Activated CD4-positive, alpha-beta T cell treated with anti-CD3 and anti-CD28 coated beads, Interleukin-2, amount 50 U/mL, for 1 hour (primary cell): ENCODE measurements around the gene BHLHE40.
A peak's percentile ranks its signal among the peaks of the same experiment; 100 is the strongest.
"Not testable (repeated sequence)": the region's sequence is repeated elsewhere in the genome, so short reads cannot be mapped to it uniquely, and the experiment has no call there.

ENCODE experiments used
- DNase-seq: peaks from one replicate; pipeline ENCODE4 v3.0.0-alpha.2; 2020

BHLHE40 gene

DNA sequence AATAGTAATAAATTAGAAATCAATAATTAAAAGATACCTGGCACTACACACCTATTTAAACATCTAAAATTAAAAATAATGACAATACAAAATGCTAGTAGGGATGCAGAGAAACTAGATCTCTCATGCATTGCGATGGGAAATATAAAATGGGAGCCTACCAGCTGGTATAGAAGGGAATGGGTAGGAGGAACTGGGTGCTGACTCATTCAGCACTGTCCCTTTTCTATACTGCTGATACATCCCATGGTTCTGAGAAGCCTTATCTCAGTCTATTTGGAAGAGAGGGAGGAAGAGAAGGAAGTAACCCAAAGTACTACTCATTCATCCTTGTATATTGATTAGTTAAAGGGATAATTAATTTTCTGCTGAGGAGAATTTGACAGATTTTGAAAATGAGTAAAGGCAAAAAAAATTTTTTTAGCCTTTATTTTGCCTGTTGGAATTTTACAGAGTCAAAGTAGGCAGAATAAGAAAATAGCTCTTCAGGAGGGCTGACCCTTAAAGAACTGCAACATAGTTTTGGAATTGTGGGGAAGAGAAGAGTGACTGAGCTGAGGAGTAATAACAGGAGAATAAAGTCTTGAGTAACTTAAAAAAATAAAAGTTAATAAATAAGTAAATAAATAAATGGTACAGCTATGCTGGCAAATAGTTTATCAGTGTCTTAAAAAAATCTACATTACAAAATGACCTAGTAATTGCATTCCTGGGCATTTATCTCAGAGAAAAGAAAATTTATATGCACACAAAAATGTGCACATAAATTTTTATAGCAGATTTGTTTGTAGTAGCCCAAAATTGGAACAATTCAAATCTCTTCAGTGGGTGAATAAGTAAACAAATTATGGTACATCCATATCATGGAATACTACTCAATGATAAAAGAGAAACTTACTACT lies 15.3 kb upstream of the BHLHE40 start:
- no peak for DNase-seq

DNA sequence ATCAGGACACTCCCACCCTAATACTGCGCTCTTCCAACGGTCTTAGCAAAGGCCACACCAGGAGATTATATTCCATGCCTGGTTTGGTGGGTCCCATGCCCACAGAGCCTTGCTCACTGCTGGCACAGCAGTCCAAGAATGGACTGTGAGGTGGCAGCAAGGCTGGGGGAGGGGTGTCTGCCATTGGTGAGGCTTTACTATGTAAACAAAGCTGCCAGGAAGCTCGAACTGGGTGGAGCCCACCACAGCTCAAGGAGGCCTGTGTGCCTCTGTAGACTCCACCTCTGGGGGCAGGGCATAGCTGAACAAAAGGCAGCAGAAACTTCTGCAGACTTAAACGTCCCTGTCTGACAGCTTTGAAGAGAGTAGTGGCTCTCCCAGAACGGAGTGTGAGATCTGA lies 13.2 kb upstream of the BHLHE40 start:
- not testable (repeated sequence) for DNase-seq

- not testable (repeated sequence) for DNase-seq
Observed at GRCh38 chr3:4967683-4968082, 11.6 kb upstream of the BHLHE40 start.

DNA sequence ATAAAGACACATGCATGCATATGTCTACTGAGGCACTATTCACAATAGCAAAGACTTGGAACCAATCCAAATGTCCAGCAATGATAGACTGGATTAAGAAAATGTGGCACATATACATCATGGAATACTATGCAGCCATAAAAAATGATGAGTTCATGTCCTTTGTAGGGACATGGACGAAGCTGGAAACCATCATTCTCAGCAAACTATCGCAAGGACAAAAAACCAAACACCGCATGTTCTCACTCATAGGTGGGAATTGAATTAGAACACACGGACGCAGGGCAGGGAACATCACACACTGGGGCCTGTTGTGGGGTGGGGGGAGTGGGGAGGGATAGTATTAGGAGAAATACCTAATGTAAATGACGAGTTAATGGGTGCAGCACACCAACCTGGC lies 7.8 kb upstream of the BHLHE40 start:
- not testable (repeated sequence) for DNase-seq

- DNase-seq = no peak
Observed at GRCh38 chr3:4971838-4972237, 7.4 kb upstream of the BHLHE40 start.

DNA sequence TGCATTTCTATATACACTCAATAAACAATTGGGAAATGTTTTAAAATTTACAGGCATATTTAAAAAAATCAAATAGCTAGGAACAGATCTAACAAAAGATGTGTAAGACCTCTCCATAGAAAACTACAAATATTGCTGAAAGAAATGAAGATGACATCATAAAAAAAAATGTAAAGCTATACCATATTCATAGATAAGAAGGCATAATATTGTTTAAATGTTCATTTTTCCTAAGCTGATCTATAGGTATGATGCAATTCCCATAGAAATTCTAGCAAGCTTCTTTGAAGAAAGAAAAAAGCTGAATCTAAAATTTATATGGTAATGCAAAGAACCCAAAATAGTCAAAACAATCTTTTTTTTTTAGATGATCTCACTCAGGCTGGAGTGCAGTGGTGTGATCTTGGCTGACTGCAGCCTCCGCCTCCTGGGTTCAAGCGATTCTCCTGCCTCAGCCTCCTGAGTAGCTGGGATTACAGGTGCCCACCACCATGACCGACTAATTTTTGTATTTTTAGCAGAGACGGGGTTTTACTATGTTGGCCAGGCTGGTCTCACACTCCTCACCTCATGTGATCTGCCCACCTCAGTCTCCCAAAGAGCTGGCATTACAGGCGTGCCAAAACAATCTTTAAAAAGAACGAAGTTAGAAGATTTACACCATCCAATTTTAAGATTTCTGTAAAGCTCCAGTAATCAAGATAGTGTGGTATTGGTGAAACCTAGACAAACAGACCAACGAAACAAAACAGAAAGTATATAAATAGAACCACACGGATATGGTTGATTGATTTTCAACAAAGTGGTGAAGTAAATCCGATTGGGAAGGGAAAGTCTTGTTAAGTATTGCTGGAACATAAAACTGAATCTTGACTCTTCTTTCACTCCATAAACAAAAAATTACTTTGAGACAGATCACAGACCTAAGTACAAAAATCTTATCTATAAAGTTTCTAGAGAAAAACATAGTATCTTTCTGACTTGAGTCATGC lies 6.3 kb upstream of the BHLHE40 start:
- no peak for DNase-seq

DNA sequence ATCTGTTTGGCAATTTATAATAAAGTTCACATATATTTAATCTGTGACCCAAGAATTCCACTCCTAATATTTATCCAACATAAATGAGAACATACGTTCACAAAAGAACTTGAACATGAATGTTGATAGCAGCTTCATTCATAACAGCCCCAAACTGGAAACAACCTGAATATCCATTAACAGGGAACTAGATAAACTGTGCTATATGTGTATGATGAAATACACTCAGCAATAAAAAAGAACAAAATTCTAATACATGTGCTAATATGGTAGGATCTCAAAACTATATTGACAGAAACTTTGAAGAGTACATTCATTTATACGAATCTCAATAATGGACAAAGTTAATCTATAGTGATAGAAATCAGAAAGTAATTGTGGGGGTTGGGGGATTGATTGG lies 5.1 kb upstream of the BHLHE40 start:
- no peak for DNase-seq

- peak; percentile 16 for DNase-seq
Observed at GRCh38 chr3:4976109-4976508, 3.1 kb upstream of the BHLHE40 start.

- DNase-seq = peak; percentile 41
Observed at GRCh38 chr3:4977001-4977852, 2.0 kb upstream of the BHLHE40 start.

DNA sequence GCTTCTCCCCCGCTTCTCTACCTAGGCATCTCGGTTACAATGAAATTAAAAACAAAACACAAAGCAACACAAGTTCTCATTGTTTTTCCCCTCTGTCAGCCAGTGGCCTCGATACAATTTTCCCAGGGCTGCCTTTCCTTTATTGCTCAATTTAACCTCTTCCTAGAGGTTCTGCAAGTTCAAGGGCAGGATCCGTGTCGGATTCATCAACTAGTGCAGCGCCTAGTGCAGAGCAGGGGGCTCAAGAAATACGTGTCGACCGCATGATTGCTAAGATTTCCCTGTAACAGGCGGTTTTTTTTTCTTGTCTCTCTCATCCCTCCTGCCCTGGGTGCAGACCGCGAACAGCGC lies 1.4 kb upstream of the BHLHE40 start:
- DNase-seq = no peak

DNA sequence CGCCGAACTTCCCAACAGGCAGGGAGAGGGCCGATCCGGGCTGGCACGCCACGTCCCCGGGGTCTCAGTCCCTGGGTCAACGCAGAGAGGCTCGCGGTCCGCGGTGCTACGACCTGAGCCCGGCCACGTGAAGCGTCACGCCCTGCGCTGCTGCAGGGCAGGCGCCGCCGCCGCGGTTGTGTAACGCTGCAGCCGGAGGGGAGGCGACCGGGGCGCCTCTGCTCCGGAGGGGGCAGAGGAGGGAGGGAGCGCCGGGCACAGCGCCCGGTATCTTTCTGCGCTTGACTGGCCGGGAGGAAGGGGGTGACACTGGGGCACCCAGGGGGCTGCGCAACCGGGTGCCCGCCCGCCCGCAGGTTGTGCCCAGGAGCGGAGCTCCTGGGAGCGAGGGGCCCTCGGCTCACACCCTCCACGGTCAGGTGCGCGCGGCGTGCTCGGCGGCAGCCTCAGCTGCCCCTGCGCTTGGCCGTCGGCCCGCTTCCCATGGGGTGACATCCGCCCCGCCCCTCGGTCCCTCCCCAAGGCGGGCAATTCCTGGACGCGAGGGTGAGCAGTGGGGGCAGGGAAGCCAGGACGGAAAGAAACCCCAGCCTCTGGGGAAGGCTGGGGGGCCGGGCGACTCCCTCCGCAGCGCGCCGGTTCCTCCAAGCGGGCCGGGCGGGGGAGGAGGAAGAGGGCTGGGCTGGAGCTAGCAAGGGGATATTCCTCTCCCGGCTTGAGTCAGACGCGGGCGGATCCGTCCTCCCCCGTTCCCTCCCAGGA lies 852 bp upstream of the BHLHE40 start:
- peak; percentile 67 for DNase-seq

DNA sequence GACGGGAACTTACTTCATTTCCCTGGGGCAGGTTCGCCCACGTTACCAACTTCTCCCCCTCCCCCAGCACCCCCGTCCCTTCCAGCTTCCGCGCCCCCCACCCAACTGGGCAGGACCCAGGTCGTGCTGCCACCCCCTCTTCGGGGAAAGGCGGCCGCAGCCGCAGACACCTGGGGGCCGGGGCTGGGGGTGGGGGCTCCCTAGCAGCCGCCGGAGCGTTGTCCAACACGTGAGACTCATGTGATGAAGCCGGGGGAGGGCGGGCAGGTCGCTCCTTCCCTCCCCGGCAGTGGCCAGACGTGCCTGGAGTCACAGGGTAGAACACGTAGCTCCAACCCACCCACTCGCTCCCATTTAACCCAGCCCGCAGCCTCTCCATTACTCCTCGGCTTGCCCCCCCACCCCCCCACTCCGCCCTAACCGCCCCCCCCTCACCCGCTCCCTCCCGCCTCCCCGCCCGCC lies 240 bp upstream of the BHLHE40 start:
- DNase-seq = peak; percentile 82

- DNase-seq = peak; percentile 88
Observed at GRCh38 chr3:4980229-4981203, 1.3 kb downstream of the BHLHE40 start.

GRCh38 chr3:4981294-4981664 lies 2.0 kb downstream of the BHLHE40 start:
- DNase-seq = no peak

DNA sequence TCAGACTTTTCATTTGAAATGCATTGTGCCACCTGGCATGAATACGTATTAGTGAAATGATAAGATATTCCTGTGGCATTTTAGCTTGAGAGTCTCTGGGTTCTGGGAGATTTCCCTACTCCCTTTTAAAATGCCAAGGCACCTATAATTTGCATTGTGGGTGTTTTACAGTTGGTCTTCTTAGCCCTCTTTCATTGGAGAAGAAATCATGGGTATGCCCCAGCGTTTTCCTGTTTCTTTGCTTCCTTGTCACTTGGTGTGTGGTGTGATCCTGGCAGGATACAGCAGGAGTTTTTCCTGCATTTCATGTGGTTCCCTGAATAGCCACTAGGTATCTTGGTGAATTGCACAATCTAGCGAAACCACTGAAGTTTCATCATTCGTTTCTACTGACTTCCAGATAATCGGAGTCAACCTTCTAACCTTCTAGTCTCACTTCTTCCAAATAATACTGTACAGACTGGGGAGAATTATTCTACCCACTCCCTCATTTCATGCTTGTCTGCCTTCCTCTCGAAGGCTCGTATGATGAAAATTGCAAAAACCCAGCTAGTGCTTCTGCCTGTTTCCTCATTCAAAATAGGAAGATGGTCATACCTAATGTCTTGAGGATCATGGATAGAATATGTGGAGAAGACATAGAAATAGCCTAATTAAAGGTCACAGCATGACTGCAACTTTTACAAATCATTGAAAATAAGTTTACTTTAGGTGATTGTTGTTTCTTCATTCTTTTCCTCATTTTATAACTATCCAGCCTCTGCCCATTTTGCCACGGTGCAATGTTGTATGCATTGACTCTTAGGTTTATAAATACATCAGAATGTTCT lies 2.6 kb downstream of the BHLHE40 start:
- no peak for DNase-seq

DNA sequence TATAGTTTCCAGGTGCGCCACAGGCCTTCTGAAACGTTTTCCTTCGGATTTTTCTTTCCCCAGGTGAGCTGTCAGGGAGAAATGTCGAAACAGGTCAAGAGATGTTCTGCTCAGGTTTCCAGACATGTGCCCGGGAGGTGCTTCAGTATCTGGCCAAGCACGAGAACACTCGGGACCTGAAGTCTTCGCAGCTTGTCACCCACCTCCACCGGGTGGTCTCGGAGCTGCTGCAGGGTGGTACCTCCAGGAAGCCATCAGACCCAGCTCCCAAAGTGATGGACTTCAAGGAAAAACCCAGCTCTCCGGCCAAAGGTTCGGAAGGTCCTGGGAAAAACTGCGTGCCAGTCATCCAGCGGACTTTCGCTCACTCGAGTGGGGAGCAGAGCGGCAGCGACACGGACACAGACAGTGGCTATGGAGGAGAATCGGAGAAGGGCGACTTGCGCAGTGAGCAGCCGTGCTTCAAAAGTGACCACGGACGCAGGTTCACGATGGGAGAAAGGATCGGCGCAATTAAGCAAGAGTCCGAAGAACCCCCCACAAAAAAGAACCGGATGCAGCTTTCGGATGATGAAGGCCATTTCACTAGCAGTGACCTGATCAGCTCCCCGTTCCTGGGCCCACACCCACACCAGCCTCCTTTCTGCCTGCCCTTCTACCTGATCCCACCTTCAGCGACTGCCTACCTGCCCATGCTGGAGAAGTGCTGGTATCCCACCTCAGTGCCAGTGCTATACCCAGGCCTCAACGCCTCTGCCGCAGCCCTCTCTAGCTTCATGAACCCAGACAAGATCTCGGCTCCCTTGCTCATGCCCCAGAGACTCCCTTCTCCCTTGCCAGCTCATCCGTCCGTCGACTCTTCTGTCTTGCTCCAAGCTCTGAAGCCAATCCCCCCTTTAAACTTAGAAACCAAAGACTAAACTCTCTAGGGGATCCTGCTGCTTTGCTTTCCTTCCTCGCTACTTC lies 3.8 kb downstream of the BHLHE40 start:
- no peak for DNase-seq

- DNase-seq = peak; percentile 77
Observed at GRCh38 chr3:4983739-4984510, 4.7 kb downstream of the BHLHE40 start.

DNA sequence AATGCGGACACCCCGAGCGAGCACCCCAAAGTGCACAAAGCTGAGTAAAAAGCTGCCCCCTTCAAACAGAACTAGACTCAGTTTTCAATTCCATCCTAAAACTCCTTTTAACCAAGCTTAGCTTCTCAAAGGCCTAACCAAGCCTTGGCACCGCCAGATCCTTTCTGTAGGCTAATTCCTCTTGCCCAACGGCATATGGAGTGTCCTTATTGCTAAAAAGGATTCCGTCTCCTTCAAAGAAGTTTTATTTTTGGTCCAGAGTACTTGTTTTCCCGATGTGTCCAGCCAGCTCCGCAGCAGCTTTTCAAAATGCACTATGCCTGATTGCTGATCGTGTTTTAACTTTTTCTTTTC lies 5.3 kb downstream of the BHLHE40 start:
- no peak for DNase-seq
